HEK293T (cell line): ENCODE results near the gene SIAH3.

Experiments used
- CTCF ChIA-PET: fragments of 350-600 bp; formaldehyde crosslinking; extraction: SDS; loops from one replicate; lab custom pipeline; 2021; ENCODE audit warnings: antibody characterized with exemption, inconsistent platforms; lab: Yijun Ruan, JAX
- POLR2A ChIA-PET: fragments of 350-600 bp; formaldehyde crosslinking; extraction: SDS; loops from one replicate; lab custom pipeline; 2020; ENCODE audit warnings: antibody characterized with exemption, inconsistent platforms; lab: Yijun Ruan, JAX
- DNase-seq: peaks from one replicate; pipeline ENCODE4 v3.0.0; 2012; ENCODE audit warnings: mixed read lengths; ENCODE audit errors: extremely low spot score
- ARNT ChIP-seq: fragments of 450-650 bp; IDR thresholded peaks from 2 replicates; pipeline ENCODE4 v1.6.1; 2017; ENCODE audit warnings: mild to moderate bottlenecking
- BHLHE40 ChIP-seq: fragments of 450-650 bp; IDR thresholded peaks from 2 replicates; pipeline ENCODE4 v1.6.1; 2016; ENCODE audit warnings: mild to moderate bottlenecking, moderate library complexity, borderline replicate concordance
- CTBP1 ChIP-seq: fragments of 450-650 bp; IDR thresholded peaks from 2 replicates; pipeline ENCODE4 v1.6.1; 2016; ENCODE audit warnings: borderline replicate concordance
- ELF4 ChIP-seq: fragments of 450-650 bp; IDR thresholded peaks from 2 replicates; pipeline ENCODE4 v1.6.1; 2017; ENCODE audit warnings: antibody characterized with exemption
- FOXA1 ChIP-seq: fragments of 450-650 bp; IDR thresholded peaks from 2 replicates; pipeline ENCODE4 v1.6.1; 2016; ENCODE audit warnings: mild to moderate bottlenecking
- FOXK2 ChIP-seq: fragments of 450-650 bp; IDR thresholded peaks from 2 replicates; pipeline ENCODE4 v1.6.1; 2016; ENCODE audit warnings: mild to moderate bottlenecking
- FOXM1 ChIP-seq: fragments of 450-650 bp; IDR thresholded peaks from 2 replicates; pipeline ENCODE4 v1.6.1; 2017; ENCODE audit warnings: mild to moderate bottlenecking, borderline replicate concordance
- HDGF ChIP-seq: fragments of 450-650 bp; IDR thresholded peaks from 2 replicates; pipeline ENCODE4 v1.6.1; 2017; ENCODE audit warnings: antibody characterized with exemption, borderline replicate concordance
- L3MBTL2 ChIP-seq: fragments of 450-650 bp; conservative IDR thresholded peaks from 2 replicates; pipeline ENCODE4 v1.6.1; 2016; ENCODE audit warnings: mild to moderate bottlenecking
- LEF1 ChIP-seq: fragments of 450-650 bp; IDR thresholded peaks from 2 replicates; pipeline ENCODE4 v1.6.1; 2017; ENCODE audit warnings: mild to moderate bottlenecking, borderline replicate concordance
- NFRKB ChIP-seq: fragments of 450-650 bp; IDR thresholded peaks from 2 replicates; pipeline ENCODE4 v1.6.1; 2016; ENCODE audit warnings: mild to moderate bottlenecking, moderate library complexity
- SP1 ChIP-seq: fragments of 450-650 bp; IDR thresholded peaks from 2 replicates; pipeline ENCODE4 v1.6.1; 2017
- SUZ12 ChIP-seq: fragments of 450-650 bp; IDR thresholded peaks from 2 replicates; pipeline ENCODE4 v1.6.1; 2016; ENCODE audit warnings: mild to moderate bottlenecking
- TARDBP ChIP-seq: fragments of 450-650 bp; IDR thresholded peaks from 2 replicates; pipeline ENCODE4 v1.6.1; 2016
- ZNF384 ChIP-seq: fragments of 450-650 bp; IDR thresholded peaks from 2 replicates; pipeline ENCODE4 v1.6.1; 2016
- TF ChIP-seq, protein P1 (sequence below): fragments of 450-650 bp; IDR thresholded peaks from 2 replicates; pipeline ENCODE4 v1.6.1; 2016

SIAH3 gene, protein sequence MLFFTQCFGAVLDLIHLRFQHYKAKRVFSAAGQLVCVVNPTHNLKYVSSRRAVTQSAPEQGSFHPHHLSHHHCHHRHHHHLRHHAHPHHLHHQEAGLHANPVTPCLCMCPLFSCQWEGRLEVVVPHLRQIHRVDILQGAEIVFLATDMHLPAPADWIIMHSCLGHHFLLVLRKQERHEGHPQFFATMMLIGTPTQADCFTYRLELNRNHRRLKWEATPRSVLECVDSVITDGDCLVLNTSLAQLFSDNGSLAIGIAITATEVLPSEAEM

GRCh38 chr13:45851171-45851921, at the start of gene SIAH3:
Gene SIAH3, minus strand, starts transcription at chr13:45851753. Its CDS starts 124 bp downstream, at chr13:45851629.
- POLR2A ChIA-PET, result no interaction called here
- CTCF ChIA-PET, result no interaction called here

GRCh38 chr13:45899406-45899805, 47.9 kb upstream of the SIAH3 start:
- ChIA-PET POLR2A (no interaction called here), CTCF (no interaction called here)
- TF ChIP-seq, protein P1, sequence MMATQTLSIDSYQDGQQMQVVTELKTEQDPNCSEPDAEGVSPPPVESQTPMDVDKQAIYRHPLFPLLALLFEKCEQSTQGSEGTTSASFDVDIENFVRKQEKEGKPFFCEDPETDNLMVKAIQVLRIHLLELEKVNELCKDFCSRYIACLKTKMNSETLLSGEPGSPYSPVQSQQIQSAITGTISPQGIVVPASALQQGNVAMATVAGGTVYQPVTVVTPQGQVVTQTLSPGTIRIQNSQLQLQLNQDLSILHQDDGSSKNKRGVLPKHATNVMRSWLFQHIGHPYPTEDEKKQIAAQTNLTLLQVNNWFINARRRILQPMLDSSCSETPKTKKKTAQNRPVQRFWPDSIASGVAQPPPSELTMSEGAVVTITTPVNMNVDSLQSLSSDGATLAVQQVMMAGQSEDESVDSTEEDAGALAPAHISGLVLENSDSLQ, result no peak
- TF ChIP-seq BHLHE40, result no peak
- TF ChIP-seq CTBP1, result no peak
- TF ChIP-seq NFRKB, result no peak
- no peak for TF ChIP-seq LEF1
- TF ChIP-seq ELF4, result no peak
- no peak for TF ChIP-seq L3MBTL2
- TF ChIP-seq FOXK2, result no peak
- no peak for TF ChIP-seq FOXA1
- no peak for TF ChIP-seq SUZ12
- TF ChIP-seq ARNT, result no peak
- TF ChIP-seq FOXM1, result no peak
- no peak for DNase-seq

More at GRCh38 chr13:45851171-45851921, at the start of gene SIAH3:
- DNase-seq, result no peak
- TF ChIP-seq CTBP1 (no peak), HDGF (no peak), L3MBTL2 (no peak), NFRKB (no peak), SUZ12 (no peak), FOXA1 (no peak), FOXK2 (no peak)

GRCh38 chr13:45897562-45897961, 46.0 kb upstream of the SIAH3 start:
- ChIA-PET POLR2A (interaction anchor here (0.6 kb wide), 1 partner anchor 476 kb away, joined by 4 read pairs; no protein-coding TSS in a partner anchor), CTCF (no interaction called here)
- no peak for TF ChIP-seq HDGF
- no peak for TF ChIP-seq CTBP1
- no peak for TF ChIP-seq FOXA1
- no peak for TF ChIP-seq BHLHE40
- no peak for TF ChIP-seq NFRKB
- TF ChIP-seq LEF1, result no peak
- TF ChIP-seq FOXK2, result no peak
- no peak for DNase-seq

DNA sequence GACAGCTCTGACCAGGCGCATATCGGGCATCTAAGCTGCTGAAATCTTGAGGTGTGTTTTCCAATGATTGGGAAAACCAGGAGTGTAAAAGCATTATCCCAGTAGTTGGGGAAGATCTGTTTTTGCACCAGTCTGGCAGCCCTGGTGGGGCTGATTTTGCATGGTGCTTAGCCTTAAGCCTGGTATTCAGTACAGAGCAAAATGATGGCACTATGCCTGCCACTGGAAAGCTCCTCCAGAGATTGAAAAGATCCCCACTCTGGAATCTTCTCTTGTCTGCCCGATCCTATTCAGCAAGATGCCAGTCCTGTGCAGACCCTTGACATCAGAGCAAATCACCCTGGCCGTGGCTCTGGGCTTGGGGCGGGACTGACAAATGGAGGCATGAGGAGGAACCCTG, 44.7 kb upstream of the SIAH3 start:
- no peak for DNase-seq
- POLR2A ChIA-PET, result no interaction called here
- CTCF ChIA-PET, result no interaction called here
- TF ChIP-seq L3MBTL2, result no peak
- TF ChIP-seq, protein P1, result no peak

GRCh38 chr13:45895881-45896280, 44.3 kb upstream of the SIAH3 start:
- no peak for TF ChIP-seq ZNF384
- TF ChIP-seq ARNT, result no peak
- no peak for TF ChIP-seq NFRKB
- TF ChIP-seq L3MBTL2, result no peak
- TF ChIP-seq FOXM1, result no peak
- no peak for TF ChIP-seq FOXA1
- no peak for TF ChIP-seq LEF1
- no peak for TF ChIP-seq FOXK2
- TF ChIP-seq SP1, result no peak
- no peak for TF ChIP-seq TARDBP
- no peak for TF ChIP-seq HDGF
- no peak for TF ChIP-seq BHLHE40
- no peak for TF ChIP-seq CTBP1
- ChIA-PET POLR2A (no interaction called here), CTCF (no interaction called here)
- no peak for DNase-seq

DNA sequence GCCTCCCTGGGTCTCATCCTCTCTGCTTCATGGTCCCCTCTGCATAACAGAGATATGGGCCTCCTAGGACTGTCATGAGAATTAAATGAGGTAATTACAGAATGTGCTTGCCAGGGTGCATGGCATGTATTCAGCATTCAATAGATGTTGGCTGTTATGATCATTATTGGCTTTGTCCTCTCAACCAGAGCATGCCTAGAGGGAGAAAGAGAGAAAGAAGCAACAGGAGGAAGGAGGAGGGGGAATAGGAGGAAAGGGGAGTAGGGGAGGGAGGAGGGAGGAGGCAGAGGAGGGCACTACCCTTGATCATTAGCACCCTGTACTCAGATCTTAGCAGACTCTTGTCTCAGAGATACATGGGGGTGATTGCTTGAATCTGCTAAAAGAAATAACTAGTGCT, 41.0 kb upstream of the SIAH3 start:
- CTCF ChIA-PET, result no interaction called here
- POLR2A ChIA-PET, result no interaction called here
- no peak for DNase-seq
- TF ChIP-seq, protein P1, result no peak
- TF ChIP-seq ZNF384 (no peak), ELF4 (no peak), FOXK2 (no peak), FOXA1 (no peak), L3MBTL2 (no peak), NFRKB (no peak), SP1 (no peak), FOXM1 (no peak), BHLHE40 (no peak), LEF1 (no peak)
